SK-N-MC (cell line): Measurements from ENCODE around the gene PRKCZ.

Experiments used
- EZH2 ChIP-seq: fragments of 200-600 bp; sonication (generic); IDR thresholded peaks from one replicate; pipeline ENCODE4 v1.6.1; 2017; ENCODE audit warnings: antibody characterized with exemption
- POLR2AphosphoS5 ChIP-seq: IDR thresholded peaks from 2 replicates; pipeline ENCODE4 v1.6.1; 2012; ENCODE audit warnings: mild to moderate bottlenecking, low read depth, low read length, borderline replicate concordance

GRCh38 chr1:2168090-2168489, 117.9 kb downstream of the PRKCZ start:
- TF ChIP-seq POLR2AphosphoS5 = no peak
- TF ChIP-seq EZH2 = no peak
